ENCODE data around the gene RERE. TPM values are rescaled to one million over a fixed set of nuclear protein-coding genes. Genes with fewer than 3 reads are reported as not detected.

RERE gene
- total RNA-seq, 1 donor from 2014 or later = 88.5 TPM

GRCh38 chr1:8370046-8370881 lies 447.2 kb downstream of the RERE start:
- peaks cover 79% of the 10 kb centered on the region for H3K4me1 ChIP-seq
- ATAC-seq = no peak
- no peak for DNase-seq
- intact Hi-C loops (cut with DNase I) = no loop called here
- H3K4me3 ChIP-seq = no peak overlapping the region
- peaks cover 34% of the 10 kb centered on the region for H3K36me3 ChIP-seq
- no peak overlapping the region for H3K27ac ChIP-seq
- no peaks in the 10 kb centered on the region for H3K27me3 ChIP-seq (ENCODE audit: low read depth)
- no peak for TF ChIP-seq CTCF (IDR thresholded peaks at IDR 0.05)
- H3K9me3 ChIP-seq = no peaks in the 10 kb centered on the region

GRCh38 chr1:8368956-8369639 lies 448.3 kb downstream of the RERE start:
- Histone ChIP-seq H3K27ac (peak overlapping the region; percentile 18), H3K4me3 (no peak overlapping the region), H3K9me3 (no peaks in the 10 kb centered on the region), H3K36me3 (peaks cover 45% of the 10 kb centered on the region), H3K4me1 (peaks cover 79% of the 10 kb centered on the region), H3K27me3 (ENCODE audit: low read depth) (no peaks in the 10 kb centered on the region)
- no peak for TF ChIP-seq CTCF (IDR thresholded peaks at IDR 0.05)
- intact Hi-C loops (cut with DNase I) = no loop called here
- no peak for DNase-seq
- ATAC-seq = no peak

- no peak for DNase-seq
- H3K4me3 ChIP-seq = no peak overlapping the region
- no peaks in the 10 kb centered on the region for H3K27me3 ChIP-seq (ENCODE audit: low read depth)
- peak overlapping the region; percentile 20 for H3K27ac ChIP-seq
- no peak for ATAC-seq
- intact Hi-C loops (cut with DNase I) = no loop called here
- TF ChIP-seq CTCF (IDR thresholded peaks at IDR 0.05) = no peak
- H3K36me3 ChIP-seq = peaks cover 52% of the 10 kb centered on the region
- H3K4me1 ChIP-seq = peaks cover 77% of the 10 kb centered on the region
- no peaks in the 10 kb centered on the region for H3K9me3 ChIP-seq
These were observed 449.8 kb downstream of the RERE start for GRCh38 chr1:8367571-8368194.

GRCh38 chr1:8365661-8366362 lies 451.6 kb downstream of the RERE start:
- H3K27me3 ChIP-seq (ENCODE audit: low read depth) = no peaks in the 10 kb centered on the region
- intact Hi-C loops (cut with DNase I) = no loop called here
- peaks cover 59% of the 10 kb centered on the region for H3K4me1 ChIP-seq
- ATAC-seq (no peak), DNase-seq (no peak)
- H3K36me3 ChIP-seq = peaks cover 60% of the 10 kb centered on the region
- no peaks in the 10 kb centered on the region for H3K9me3 ChIP-seq
- no peak overlapping the region for H3K4me3 ChIP-seq
- TF ChIP-seq CTCF (IDR thresholded peaks at IDR 0.05) = no peak
- H3K27ac ChIP-seq = no peak overlapping the region

Data from lower lobe of right lung (tissue), 2 donors.